Measurements from ENCODE around the gene C6orf118. TPM values are rescaled to one million over a fixed set of nuclear protein-coding genes. Genes with fewer than 3 reads are reported as not detected.

The C6orf118 gene
- total and polyA plus RNA-seq, 9 of the 15 experiments (the other 6 are each of a cell fraction or from before 2014, with no cell fraction given): not detected

DNA sequence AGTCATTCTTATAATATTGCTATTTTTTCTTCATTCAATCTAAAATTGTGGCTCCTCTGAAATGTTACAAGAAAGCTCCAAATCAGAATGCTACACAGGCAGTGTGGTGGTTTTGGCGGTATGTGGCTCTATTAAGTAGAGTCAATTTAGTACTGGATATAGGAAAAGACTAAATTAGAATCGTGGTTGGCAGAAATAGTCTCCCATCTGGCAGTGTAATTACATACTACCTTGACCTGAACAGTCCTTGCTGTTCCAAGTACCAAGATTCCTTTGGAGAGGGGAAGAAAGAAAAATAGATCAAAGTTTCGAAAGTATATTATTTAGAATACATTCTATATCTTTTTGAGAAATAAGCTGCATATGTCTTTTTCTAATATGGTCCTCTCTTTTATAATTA, 78.2 kb downstream of the C6orf118 start:
- POLR2A ChIA-PET: no interaction called here
- BruUV-seq (replicated peaks): no TSS peak
- WGBS (ENCODE audit: insufficient coverage, low coverage, missing lambda C conversion rate): 2% methylated on average over 3 of the region's 3 CpGs

More for the DNA sequence above, 78.2 kb downstream of the C6orf118 start:
- H3K36me3 ChIP-seq (ENCODE audit: control insufficient read depth, insufficient read depth, low read length): no peaks in the 10 kb centered on the region
- DNase-seq (ENCODE audit: extremely low read depth in 1 of 4, low spot score in 3 of 4): no peak
- no peak overlapping the region for H3K4me2 ChIP-seq (ENCODE audit: insufficient read depth, low read length)
- H3K79me2 ChIP-seq (ENCODE audit: control insufficient read depth, insufficient read depth, low read length): no peaks in the 10 kb centered on the region
- no peak for ATAC-seq
- no peaks in the 10 kb centered on the region for H3K27me3 ChIP-seq (ENCODE audit: control insufficient read depth in 2 of 2, insufficient read depth in 2 of 2, low read length in 2 of 2)
- no peak overlapping the region for H3K4me3 ChIP-seq
- in situ Hi-C loops (cut with MboI): no loop called here
- H3K27ac ChIP-seq (ENCODE audit: extremely low read depth, low read depth, low read length): no peak overlapping the region
- H3K9ac ChIP-seq (ENCODE audit: insufficient read depth in 1 of 2, low read depth in 2 of 2, low read length in 2 of 2): no peak overlapping the region
- no peaks in the 10 kb centered on the region for H3K4me1 ChIP-seq (replicated peaks in 1 of 2; ENCODE audit: control insufficient read depth in 2 of 2, insufficient read depth in 2 of 2, low read length in 2 of 2)
- intact Hi-C loops (cut with micrococcal nuclease): no loop called here
- TF ChIP-seq CTBP1 (IDR thresholded peaks at IDR 0.05; ENCODE audit: borderline replicate concordance) (no peak), ATF7 (IDR thresholded peaks at IDR 0.05) (no peak), NR2C2 (CRISPR knock-in tag; IDR thresholded peaks at IDR 0.05) (no peak), NR2C2 (tag; IDR thresholded peaks at IDR 0.05) (no peak)
- no peak for FAIRE-seq
- H3K9me1 ChIP-seq (ENCODE audit: control insufficient read depth, insufficient read depth, low read length): no peaks in the 10 kb centered on the region
- H2AFZ ChIP-seq (ENCODE audit: low read depth, low read length): no peak overlapping the region
- CTCF ChIA-PET (ENCODE audit: low intra/inter-chr PET ratio): no interaction called here
- H4K20me1 ChIP-seq (replicated peaks; ENCODE audit: control insufficient read depth, insufficient read depth, low read length): no peaks in the 10 kb centered on the region
- peaks cover 2% of the 10 kb centered on the region; the same call in 1 of the 2 replicates for H3K9me3 ChIP-seq (replicated peaks; ENCODE audit: control insufficient read depth, insufficient read depth, low read depth, low read length)

Data from K562 (cell line).